RPMI7951 (cell line): ENCODE measurements around the gene APOA4. TPM values are rescaled to one million over a fixed set of nuclear protein-coding genes. Genes with fewer than 3 reads are reported as not detected.
A peak's percentile ranks its signal among the peaks of the same experiment; 100 is the strongest.
"Not testable (repeated sequence)": the region's sequence is repeated elsewhere in the genome, so short reads cannot be mapped to it uniquely, and the experiment has no call there.

ENCODE experiments used
- DNase-seq: peaks from one replicate; pipeline ENCODE4 v3.0.0-alpha.2; 2012; ENCODE audit warnings: low read depth
- total RNA-seq: library from RNA; depleted of rRNA; stranded (reverse); fragments of >200 nt; shearing (Covaris generic); gene quantifications from 2 replicates; pipeline ENCODE4 v1.2.3, GENCODE V29; 2014

The APOA4 gene
- total RNA-seq, 1 experiment from 2014 or later: not detected

GRCh38 chr11:116849060-116849459 is 26.0 kb upstream of the APOA4 start:
- no peak for DNase-seq

- no peak for DNase-seq
Observed at GRCh38 chr11:116847612-116848011, 24.5 kb upstream of the APOA4 start.

GRCh38 chr11:116844722-116845121 is 21.6 kb upstream of the APOA4 start:
- no peak for DNase-seq

GRCh38 chr11:116843661-116844060 is 20.6 kb upstream of the APOA4 start:
- no peak for DNase-seq

- no peak for DNase-seq
Observed at GRCh38 chr11:116842909-116843308, 19.8 kb upstream of the APOA4 start.

- DNase-seq: no peak
Observed at GRCh38 chr11:116842117-116842516, 19.0 kb upstream of the APOA4 start.

GRCh38 chr11:116840746-116841296 is 17.7 kb upstream of the APOA4 start:
- no peak for DNase-seq

- no peak for DNase-seq
Observed at GRCh38 chr11:116840224-116840745, 17.2 kb upstream of the APOA4 start.

GRCh38 chr11:116838321-116839084 is 15.4 kb upstream of the APOA4 start:
- no peak for DNase-seq

GRCh38 chr11:116837231-116838091 is 14.4 kb upstream of the APOA4 start, which contains the start of gene APOA1:
Gene APOA1, minus strand, starts transcription at chr11:116837622. Its CDS starts 235 bp downstream, at chr11:116837387.
- no peak for DNase-seq

GRCh38 chr11:116836632-116836991 is 13.5 kb upstream of the APOA4 start:
- DNase-seq: no peak

- DNase-seq: peak; percentile 92
Observed at GRCh38 chr11:116835791-116836631, 12.9 kb upstream of the APOA4 start.

GRCh38 chr11:116835042-116835772 is 12.1 kb upstream of the APOA4 start:
- no peak for DNase-seq

- DNase-seq: not testable (repeated sequence)
Observed at GRCh38 chr11:116834535-116835041, 11.5 kb upstream of the APOA4 start.

GRCh38 chr11:116833816-116834534 is 10.9 kb upstream of the APOA4 start:
- DNase-seq: no peak

GRCh38 chr11:116833491-116833815 is 10.3 kb upstream of the APOA4 start:
- no peak for DNase-seq

- no peak for DNase-seq
Observed at GRCh38 chr11:116832350-116833290, 9.5 kb upstream of the APOA4 start.

- no peak for DNase-seq
Observed at GRCh38 chr11:116831790-116832349, 8.8 kb upstream of the APOA4 start.
